HCT116 (cell line): ENCODE results near the gene NTN4.

Source experiments
- CTCF ChIP-seq, 3 experiments: fragments of 200-600 bp in 1 of 3; sonication (generic) in 1 of 3; IDR thresholded peaks in 2 of 3; conservative IDR thresholded peaks in 1 of 3; 2 replicates each; pipeline ENCODE4 v1.5.1; 2012 to 2017; ENCODE audit warnings: low read depth in 2 of 3, low read length in 2 of 3, antibody characterized with exemption in 1 of 3, borderline replicate concordance in 1 of 3, control low read depth in 1 of 3, mild to moderate bottlenecking in 1 of 3, mixed read lengths in 1 of 3, mixed run types in 1 of 3, moderate library complexity in 1 of 3; ENCODE audit not compliant: insufficient read depth in 1 of 3
- EZH2 ChIP-seq: fragments of 200-600 bp; sonication (generic); IDR thresholded peaks from 2 replicates; pipeline ENCODE4 v1.6.1; 2017; ENCODE audit warnings: antibody characterized with exemption, mixed run types
- POLR2AphosphoS5 ChIP-seq: IDR thresholded peaks from 2 replicates; pipeline ENCODE4 v1.6.1; 2011; ENCODE audit warnings: mild to moderate bottlenecking, low read depth, low read length, moderate library complexity
- RAD21 ChIP-seq: IDR thresholded peaks from 2 replicates; pipeline ENCODE4 v1.6.1; 2012; ENCODE audit warnings: low read depth, mild to moderate bottlenecking
- SP1 ChIP-seq: IDR thresholded peaks from 2 replicates; pipeline ENCODE4 v1.6.1; 2012; ENCODE audit warnings: low read depth
- ZFX ChIP-seq: fragments of 450-650 bp; IDR thresholded peaks from 2 replicates; pipeline ENCODE4 v1.6.1; 2017

- TF ChIP-seq ZFX (no peak), CTCF (IDR thresholded peaks at IDR 0.05 in 2 of 3, conservative IDR thresholded peaks at IDR 0.05 in 1 of 3; ENCODE audit: borderline replicate concordance in 1 of 3, insufficient read depth in 1 of 3, low read depth in 2 of 3, low read length in 2 of 3) (no peak), RAD21 (no peak), POLR2AphosphoS5 (no peak), EZH2 (no peak), SP1 (no peak)
Measured at GRCh38 chr12:95608252-95609033, 182.1 kb downstream of the NTN4 start.
